ENCODE results near the gene EHBP1L1. TPM values are rescaled to one million over a fixed set of nuclear protein-coding genes. Genes with fewer than 3 reads are reported as not detected.

Gene EHBP1L1
- total RNA-seq, 1 experiment from 2014 or later, result 19.6 TPM

DNA sequence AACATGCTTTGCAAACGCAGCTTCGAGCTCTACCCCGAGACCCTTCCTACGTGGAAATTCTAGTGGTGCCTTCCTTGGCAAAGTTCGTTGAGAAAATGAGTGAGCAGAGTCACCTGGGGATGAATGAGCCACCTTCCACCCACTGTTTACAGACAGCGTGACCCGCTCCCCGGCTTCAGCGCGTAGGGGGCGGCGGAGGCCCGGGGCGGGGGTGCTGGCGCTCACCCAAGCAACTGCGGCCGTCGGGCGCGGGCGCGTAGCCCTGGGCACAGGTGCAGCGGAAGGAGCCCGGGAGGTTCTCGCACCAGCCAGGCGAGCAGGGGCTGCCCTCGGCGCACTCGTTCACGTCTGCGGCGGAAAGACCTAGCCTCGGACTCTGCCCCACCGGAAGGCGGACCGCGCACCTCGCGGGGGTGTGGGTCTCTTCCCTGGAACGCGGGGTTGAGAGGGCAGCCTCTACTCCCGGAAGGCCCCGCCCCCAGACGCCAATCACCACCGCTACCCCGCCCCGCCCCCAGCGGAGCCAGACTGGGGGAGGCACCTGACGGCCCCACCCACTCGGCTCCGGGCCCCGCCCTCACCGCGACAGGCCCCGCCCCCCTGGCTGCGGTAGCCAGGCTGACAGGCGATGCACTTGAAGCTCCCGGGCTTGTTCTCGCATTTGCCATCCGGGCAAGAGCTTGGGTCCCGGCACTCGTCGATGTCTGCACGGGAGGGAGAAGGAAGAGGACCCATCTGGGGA is 29.5 kb upstream of the EHBP1L1 start:
- Histone ChIP-seq H3K36me3 (ENCODE audit: control insufficient read depth, insufficient read depth, low read length) (0 out of 2 replicates have a peak, but pooled peaks cover 2% of the 10 kb centered on the region), H3K4me1 (peaks cover 23% of the 10 kb centered on the region), H3K4me3 (ENCODE audit: low read depth, low read length) (peak overlapping the region; percentile 58), H3K27me3 (replicated peaks; ENCODE audit: control insufficient read depth, insufficient read depth, low read length) (no peaks in the 10 kb centered on the region), H3K9me3 (no peaks in the 10 kb centered on the region)
- Mint-ChIP-seq H3K27ac (ENCODE audit: unreplicated experiment) (no peak overlapping the region), H3K36me3 (ENCODE audit: insufficient read depth, unreplicated experiment) (peaks cover 40% of the 10 kb centered on the region), H3K4me3 (ENCODE audit: unreplicated experiment) (peak overlapping the region; percentile 67), H3K4me1 (ENCODE audit: low read depth, unreplicated experiment) (peaks cover 45% of the 10 kb centered on the region), H3K9me3 (ENCODE audit: unreplicated experiment) (no peaks in the 10 kb centered on the region), H3K27me3 (ENCODE audit: insufficient read depth, unreplicated experiment) (no peaks in the 10 kb centered on the region)
- intact Hi-C loops (cut with micrococcal nuclease; ENCODE audit: unreplicated experiment), result loop anchor here (1.0 kb wide), 1 partner anchor 24 kb away; the partner anchor contains the start of gene ZNRD2
- peak; percentile 98 to 99 for DNase-seq
- ChIA-PET CTCF (interaction anchor here (0.5 to 0.7 kb wide), 3 partner anchors 31 to 1835 kb away, joined by 3 to 4 read pairs (median 3); no protein-coding TSS in a partner anchor), POLR2A (interaction anchor here (0.7 to 0.8 kb wide), 3 partner anchors 21 to 187 kb away, joined by 3 to 7 read pairs (median 3); partner anchors contain the start of genes SCYL1 and ZNRD2)
- TF ChIP-seq, protein P1, sequence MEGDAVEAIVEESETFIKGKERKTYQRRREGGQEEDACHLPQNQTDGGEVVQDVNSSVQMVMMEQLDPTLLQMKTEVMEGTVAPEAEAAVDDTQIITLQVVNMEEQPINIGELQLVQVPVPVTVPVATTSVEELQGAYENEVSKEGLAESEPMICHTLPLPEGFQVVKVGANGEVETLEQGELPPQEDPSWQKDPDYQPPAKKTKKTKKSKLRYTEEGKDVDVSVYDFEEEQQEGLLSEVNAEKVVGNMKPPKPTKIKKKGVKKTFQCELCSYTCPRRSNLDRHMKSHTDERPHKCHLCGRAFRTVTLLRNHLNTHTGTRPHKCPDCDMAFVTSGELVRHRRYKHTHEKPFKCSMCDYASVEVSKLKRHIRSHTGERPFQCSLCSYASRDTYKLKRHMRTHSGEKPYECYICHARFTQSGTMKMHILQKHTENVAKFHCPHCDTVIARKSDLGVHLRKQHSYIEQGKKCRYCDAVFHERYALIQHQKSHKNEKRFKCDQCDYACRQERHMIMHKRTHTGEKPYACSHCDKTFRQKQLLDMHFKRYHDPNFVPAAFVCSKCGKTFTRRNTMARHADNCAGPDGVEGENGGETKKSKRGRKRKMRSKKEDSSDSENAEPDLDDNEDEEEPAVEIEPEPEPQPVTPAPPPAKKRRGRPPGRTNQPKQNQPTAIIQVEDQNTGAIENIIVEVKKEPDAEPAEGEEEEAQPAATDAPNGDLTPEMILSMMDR (IDR thresholded peaks at IDR 0.05; ENCODE audit: insufficient read depth in 1 of 2, low read depth in 1 of 2, low read length in 1 of 2, severe bottlenecking in 1 of 2, unreplicated experiment in 1 of 2), result no peak
- BruUV-seq (replicated peaks), result no TSS peak

DNA sequence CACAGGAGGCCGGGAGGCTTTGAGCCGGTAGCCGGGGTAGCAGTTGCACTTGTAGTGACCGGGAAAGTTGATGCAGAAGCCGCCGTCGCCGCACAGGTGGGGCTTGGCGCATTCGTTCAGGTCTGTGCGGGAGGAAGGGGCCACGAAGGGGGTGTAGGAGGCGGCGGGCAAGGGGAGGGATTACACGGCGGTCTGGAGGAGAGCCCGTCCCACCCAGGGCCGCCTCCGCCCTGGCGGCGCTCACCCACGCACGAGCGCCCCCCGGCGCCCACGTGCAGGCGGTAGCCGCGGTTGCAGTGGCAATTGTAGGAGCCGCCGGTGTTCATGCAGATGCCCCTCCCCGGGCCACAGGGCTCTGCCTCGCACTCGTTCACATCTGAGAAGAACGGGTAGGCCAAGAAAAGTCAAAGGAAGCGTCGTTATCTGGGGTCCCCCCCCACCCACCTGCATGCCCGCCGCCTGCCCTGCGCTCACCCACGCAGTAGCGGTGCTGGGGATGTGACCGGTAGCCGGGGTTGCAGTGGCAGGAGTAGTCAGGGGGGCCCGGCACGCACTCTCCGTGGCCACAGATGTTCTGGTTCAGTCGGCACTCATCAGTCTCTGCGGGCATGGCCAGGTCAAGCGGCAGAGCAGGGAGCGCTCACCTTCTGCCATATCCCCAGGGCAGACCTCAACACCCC is 28.3 kb upstream of the EHBP1L1 start:
- Mint-ChIP-seq H3K4me3 (ENCODE audit: unreplicated experiment) (no peak overlapping the region), H3K36me3 (ENCODE audit: insufficient read depth, unreplicated experiment) (peaks cover 42% of the 10 kb centered on the region), H3K9me3 (ENCODE audit: unreplicated experiment) (no peaks in the 10 kb centered on the region), H3K4me1 (ENCODE audit: low read depth, unreplicated experiment) (peaks cover 45% of the 10 kb centered on the region), H3K27me3 (ENCODE audit: insufficient read depth, unreplicated experiment) (no peaks in the 10 kb centered on the region), H3K27ac (ENCODE audit: unreplicated experiment) (no peak overlapping the region)
- no peaks in the 10 kb centered on the region for H3K27me3 ChIP-seq (replicated peaks; ENCODE audit: control insufficient read depth, insufficient read depth, low read length)
- H3K9me3 ChIP-seq, result no peaks in the 10 kb centered on the region
- CTCF ChIA-PET, result no interaction called here
- no peak for DNase-seq
- POLR2A ChIA-PET, result interaction anchor here (0.8 kb wide), 2 partner anchors 22 to 23 kb away, joined by 3 to 7 read pairs; partner anchors contain the start of genes SCYL1 and ZNRD2
- no TSS peak for BruUV-seq (replicated peaks)
- no peak overlapping the region for H3K4me3 ChIP-seq (ENCODE audit: low read depth, low read length)
- TF ChIP-seq, protein P1 (IDR thresholded peaks at IDR 0.05; ENCODE audit: insufficient read depth in 1 of 2, low read depth in 1 of 2, low read length in 1 of 2, severe bottlenecking in 1 of 2, unreplicated experiment in 1 of 2), result no peak
- peaks cover 27% of the 10 kb centered on the region for H3K4me1 ChIP-seq
- 0 out of 2 replicates have a peak, but pooled peaks cover 2% of the 10 kb centered on the region for H3K36me3 ChIP-seq (ENCODE audit: control insufficient read depth, insufficient read depth, low read length)
- intact Hi-C loops (cut with micrococcal nuclease; ENCODE audit: unreplicated experiment), result no loop called here

DNA sequence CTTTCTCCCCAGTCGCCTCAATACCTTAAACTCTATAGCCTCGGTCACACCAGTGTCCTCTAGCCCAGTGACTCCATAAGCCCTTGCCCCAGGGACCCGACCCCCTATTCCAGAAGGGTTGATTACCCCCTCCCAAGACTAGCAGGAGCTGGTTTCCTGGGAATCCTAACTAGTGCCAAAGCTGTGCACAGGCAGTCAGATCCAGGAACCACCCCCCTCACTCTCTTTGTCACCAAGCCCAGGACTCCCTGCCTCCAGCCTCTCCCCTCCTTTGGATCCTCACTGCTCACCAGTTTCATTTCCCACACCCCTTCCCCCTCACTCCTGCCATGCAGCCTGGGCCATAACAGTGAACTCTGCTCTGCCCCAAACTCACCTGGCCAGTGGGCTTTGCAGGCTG is 27.5 kb upstream of the EHBP1L1 start:
- H3K36me3 Mint-ChIP-seq (ENCODE audit: insufficient read depth, unreplicated experiment), result peaks cover 37% of the 10 kb centered on the region
- no peak for DNase-seq
- intact Hi-C loops (cut with micrococcal nuclease; ENCODE audit: unreplicated experiment), result no loop called here
- H3K27me3 Mint-ChIP-seq (ENCODE audit: insufficient read depth, unreplicated experiment), result no peaks in the 10 kb centered on the region
- H3K4me1 Mint-ChIP-seq (ENCODE audit: low read depth, unreplicated experiment), result peaks cover 45% of the 10 kb centered on the region
- ChIA-PET POLR2A (no interaction called here), CTCF (no interaction called here)
- H3K36me3 ChIP-seq (ENCODE audit: control insufficient read depth, insufficient read depth, low read length), result no peaks in the 10 kb centered on the region; the same call in 1 of the 2 replicates
- no peaks in the 10 kb centered on the region for H3K9me3 ChIP-seq
- H3K9me3 Mint-ChIP-seq (ENCODE audit: unreplicated experiment), result no peaks in the 10 kb centered on the region
- H3K4me3 Mint-ChIP-seq (ENCODE audit: unreplicated experiment), result no peak overlapping the region
- peaks cover 30% of the 10 kb centered on the region for H3K4me1 ChIP-seq
- no peaks in the 10 kb centered on the region for H3K27me3 ChIP-seq (replicated peaks; ENCODE audit: control insufficient read depth, insufficient read depth, low read length)
- H3K4me3 ChIP-seq (ENCODE audit: low read depth, low read length), result no peak overlapping the region
- no TSS peak for BruUV-seq (replicated peaks)
- H3K27ac Mint-ChIP-seq (ENCODE audit: unreplicated experiment), result no peak overlapping the region
- TF ChIP-seq, protein P1 (IDR thresholded peaks at IDR 0.05; ENCODE audit: insufficient read depth in 1 of 2, low read depth in 1 of 2, low read length in 1 of 2, severe bottlenecking in 1 of 2, unreplicated experiment in 1 of 2), result no peak
